Pancreas (tissue), 10 donors: ENCODE measurements around the gene FTO. TPM values are rescaled to one million over a fixed set of nuclear protein-coding genes. Genes with fewer than 3 reads are reported as not detected.

Experiments used
- ATAC-seq, 4 donors: fragments of 200-7000 bp; cut with Tn5 transposase; one replicate each; pipeline versions ENCODE4 v1.8.0 to v1.9.1; 2020; ENCODE audit warnings: mild to moderate bottlenecking in 4 of 4, moderate library complexity in 4 of 4
- DNase-seq, 6 donors: peaks; one replicate each; pipeline ENCODE4 v3.0.0-alpha.2; 2020
- FAIRE-seq: peaks from 2 replicates; lab custom pipeline; 2012; peaks lifted over from hg19 to GRCh38; lab: Jason Lieb, UNC
- H3K27ac ChIP-seq, 4 donors: fragments of 200-600 bp; sonication (generic); 1 replicate in 3 of 4; 2 replicates in 1 of 4; pipeline versions ENCODE4 v1.5.0 to v1.8.0; 2020
- H3K27me3 ChIP-seq, 4 donors: fragments of 200-600 bp; one replicate each; pipeline ENCODE4 v1.8.0; 2021
- H3K36me3 ChIP-seq, 3 donors: fragments of 200-600 bp; sonication (generic) in 1 of 3; one replicate each; pipeline versions ENCODE4 v1.5.0 to v1.8.0; 2020 to 2021
- H3K4me1 ChIP-seq, 3 donors: fragments of 200-600 bp; one replicate each; pipeline ENCODE4 v1.8.0; 2021
- H3K4me3 ChIP-seq, 4 donors: fragments of 200-600 bp; sonication (generic) in 2 of 4; one replicate each; pipeline versions ENCODE4 v1.5.0 to v1.8.0; 2020 to 2021
- H3K9me3 ChIP-seq, 4 donors: fragments of 200-600 bp; one replicate each; pipeline ENCODE4 v1.8.0; 2021
- WGBS, 2 donors: extraction: QIAGEN DNeasy Blood & Tissue Kit; methylation state at CpG; one replicate each; pipeline ENCODE4 v1.1.7; 2013; 5-methylcytosine and 5-hydroxymethylcytosine counted together
- intact Hi-C, 3 donors: fragments of 100-400 bp; cut with DNase I; formaldehyde crosslinking; loops; one replicate each; pipeline versions ENCODE4 v1.11.1 to v1.14.2; 2022
- polyA plus RNA-seq, 2 donors: library from polyadenylated mRNA; stranded (reverse); fragments of 200-250 nt; gene quantifications; one replicate each; pipeline ENCODE4 v1.2.3, GENCODE V29; 2013
- total RNA-seq, 6 donors: library from RNA; stranded (reverse); fragmentation: NEBNext Ultra II Directional in 4 of 6; extraction: Animal tissue kit (Norgen Biotek cat#: 25700) in 4 of 6; gene quantifications; one replicate each; pipeline versions ENCODE4 v1.2.1 to v1.2.4, GENCODE V29; 2021 to 2023
- TF ChIP-seq, protein P1 (sequence below), 4 donors: fragments of 200-600 bp; sonication (generic) in 3 of 4; IDR thresholded peaks; one replicate each; pipeline versions ENCODE4 v1.5.0 to v1.8.0; 2021; ENCODE audit warnings: antibody characterized with exemption in 4 of 4
- donor health status: healthy with polysubstance abuse.
- donor health status: DM: no; HTN: no; CAD: no; lungs with moderate emphysema.
- donor health status: DM: no; HTN: no; CAD: no.
- donor health status: control.
- donor health status: control.
- donor health status: Bipolar disorder and iron deficiency.
- donor health status: DM: yes; HTN: yes; CAD: no.
- donor health status: DM: no; HTN: no; CAD: no.
- donor health status: DM: no; HTN: no; CAD: no.
- donor health status: DM: yes; HTN: yes; CAD: no.

Gene FTO
- total and polyA plus RNA-seq, 8 donors = 7.6 to 45.0 (median 31.7) TPM

DNA sequence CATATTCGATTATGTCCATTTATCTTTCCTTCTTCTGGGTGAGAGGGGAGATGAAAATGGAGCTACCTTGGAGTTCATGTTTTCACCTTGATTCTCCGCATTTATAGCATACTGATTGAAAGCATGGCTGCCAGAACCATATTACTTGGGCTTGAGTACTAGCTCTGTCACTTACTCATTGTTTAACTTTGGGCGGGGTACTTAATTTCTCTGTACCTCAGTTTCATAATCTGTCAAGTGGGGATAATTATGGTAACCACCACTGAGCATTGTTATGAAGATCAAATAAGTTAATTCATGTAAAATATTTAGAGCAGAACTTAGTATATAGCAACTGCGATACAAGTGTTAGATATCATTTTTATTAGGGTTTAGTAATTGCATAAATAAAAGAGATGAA lies 65.2 kb downstream of the FTO start:
- intact Hi-C loops = no loop called here
- 84 to 93% methylated on average over 4 of the region's 4 CpGs for WGBS, 2 donors
- Histone ChIP-seq H3K27ac (no peak overlapping the region), H3K4me3 (no peak overlapping the region), H3K9me3 (no peaks in the 10 kb centered on the region), H3K4me1 (peaks cover 0 to 25% (median 9%) of the 10 kb centered on the region in 3 donors), H3K36me3 (no peaks in the 10 kb centered on the region), H3K27me3 (no peaks in the 10 kb centered on the region)
- TF ChIP-seq, protein P1, sequence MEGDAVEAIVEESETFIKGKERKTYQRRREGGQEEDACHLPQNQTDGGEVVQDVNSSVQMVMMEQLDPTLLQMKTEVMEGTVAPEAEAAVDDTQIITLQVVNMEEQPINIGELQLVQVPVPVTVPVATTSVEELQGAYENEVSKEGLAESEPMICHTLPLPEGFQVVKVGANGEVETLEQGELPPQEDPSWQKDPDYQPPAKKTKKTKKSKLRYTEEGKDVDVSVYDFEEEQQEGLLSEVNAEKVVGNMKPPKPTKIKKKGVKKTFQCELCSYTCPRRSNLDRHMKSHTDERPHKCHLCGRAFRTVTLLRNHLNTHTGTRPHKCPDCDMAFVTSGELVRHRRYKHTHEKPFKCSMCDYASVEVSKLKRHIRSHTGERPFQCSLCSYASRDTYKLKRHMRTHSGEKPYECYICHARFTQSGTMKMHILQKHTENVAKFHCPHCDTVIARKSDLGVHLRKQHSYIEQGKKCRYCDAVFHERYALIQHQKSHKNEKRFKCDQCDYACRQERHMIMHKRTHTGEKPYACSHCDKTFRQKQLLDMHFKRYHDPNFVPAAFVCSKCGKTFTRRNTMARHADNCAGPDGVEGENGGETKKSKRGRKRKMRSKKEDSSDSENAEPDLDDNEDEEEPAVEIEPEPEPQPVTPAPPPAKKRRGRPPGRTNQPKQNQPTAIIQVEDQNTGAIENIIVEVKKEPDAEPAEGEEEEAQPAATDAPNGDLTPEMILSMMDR (IDR thresholded peaks at IDR 0.05) = no peak
- ATAC-seq (no peak), FAIRE-seq (no peak), DNase-seq (no peak)

DNA sequence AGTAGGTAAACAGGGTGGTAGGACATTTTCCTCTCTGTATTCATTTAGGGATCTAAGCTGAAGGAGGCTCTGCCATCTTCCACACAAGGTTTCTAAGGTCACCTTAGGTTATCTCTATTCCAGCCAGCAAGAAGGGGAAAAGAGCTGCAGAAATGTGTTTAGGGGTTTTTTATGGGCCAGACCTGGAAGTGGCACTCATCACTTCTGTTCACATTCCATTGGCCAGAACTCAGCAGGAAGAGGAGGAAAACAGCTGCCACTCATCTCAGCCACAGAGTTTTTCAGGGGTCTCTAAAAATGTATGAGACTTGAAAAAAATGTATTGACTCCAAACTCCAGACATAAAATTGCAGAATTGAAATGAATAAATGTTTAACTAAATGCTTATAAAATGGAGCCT lies 65.8 kb downstream of the FTO start:
- FAIRE-seq (no peak), ATAC-seq (no peak), DNase-seq (no peak)
- Histone ChIP-seq H3K27ac (no peak overlapping the region), H3K4me1 (peaks cover 0 to 27% (median 9%) of the 10 kb centered on the region in 3 donors), H3K9me3 (no peaks in the 10 kb centered on the region), H3K27me3 (no peaks in the 10 kb centered on the region), H3K36me3 (no peaks in the 10 kb centered on the region), H3K4me3 (no peak overlapping the region)
- intact Hi-C loops = no loop called here
- TF ChIP-seq, protein P1 (IDR thresholded peaks at IDR 0.05) = no peak

- peaks cover 3 to 34% (median 10%) of the 10 kb centered on the region in 3 donors for H3K4me1 ChIP-seq
Measured at GRCh38 chr16:53770641-53771040, 66.7 kb downstream of the FTO start.

DNA sequence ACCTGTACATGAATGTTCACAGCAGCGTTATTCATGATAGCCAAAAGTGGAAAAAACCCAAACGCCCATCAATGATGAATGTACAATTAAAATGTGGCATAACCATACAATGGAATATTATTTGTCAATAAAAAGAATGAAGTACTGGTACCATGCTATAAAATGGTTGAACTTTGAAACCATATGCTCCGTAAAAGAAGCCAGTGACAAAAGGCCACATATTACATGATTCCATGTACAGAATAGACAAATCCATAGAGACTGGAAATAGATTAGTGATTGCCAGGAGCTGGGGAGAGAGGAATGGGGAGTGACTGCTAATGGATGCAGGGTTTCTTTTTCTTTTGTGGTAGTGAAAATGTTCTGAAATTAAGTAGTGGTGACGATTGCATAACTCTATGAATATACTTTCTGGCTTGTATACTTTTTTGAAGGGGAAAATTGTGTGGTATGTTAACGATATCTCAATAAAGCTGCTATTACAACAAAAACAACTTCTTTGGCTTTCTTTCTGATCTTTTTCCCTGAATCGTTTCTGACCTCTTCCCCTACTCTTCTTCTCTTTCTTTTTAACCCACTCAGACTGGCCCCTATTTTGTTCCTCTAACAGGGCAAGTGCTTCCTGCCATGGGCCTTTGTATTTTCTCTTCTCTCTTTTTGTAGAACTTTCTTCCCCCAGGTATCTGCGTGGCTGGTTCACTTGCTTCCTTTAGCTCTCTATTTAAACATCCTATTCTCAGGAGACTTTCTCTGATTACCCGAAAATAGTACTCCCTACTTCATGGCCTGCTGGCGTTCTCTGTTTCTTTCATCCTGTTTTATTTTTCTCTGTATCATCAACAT lies 67.9 kb downstream of the FTO start:
- Histone ChIP-seq H3K4me3 (no peak overlapping the region), H3K4me1 (peaks cover 14 to 46% (median 20%) of the 10 kb centered on the region in 3 donors), H3K27ac (no peak overlapping the region), H3K36me3 (no peaks in the 10 kb centered on the region), H3K9me3 (no peaks in the 10 kb centered on the region), H3K27me3 (no peaks in the 10 kb centered on the region)
- WGBS, 2 donors = 77 to 79% methylated on average over 9 of the region's 9 CpGs
- TF ChIP-seq, protein P1 (IDR thresholded peaks at IDR 0.05) = no peak
- FAIRE-seq (no peak), ATAC-seq (no peak), DNase-seq (no peak)
- intact Hi-C loops = no loop called here

More at GRCh38 chr16:53770641-53771040, 66.7 kb downstream of the FTO start:
- FAIRE-seq (no peak), DNase-seq (no peak), ATAC-seq (no peak)
- Histone ChIP-seq H3K4me3 (no peak overlapping the region), H3K27ac (no peak overlapping the region), H3K9me3 (no peaks in the 10 kb centered on the region), H3K27me3 (no peaks in the 10 kb centered on the region), H3K36me3 (no peaks in the 10 kb centered on the region)
- intact Hi-C loops = no loop called here
- TF ChIP-seq, protein P1 (IDR thresholded peaks at IDR 0.05) = no peak
- WGBS, 2 donors = 77 to 83% methylated on average over 4 of the region's 4 CpGs
